Hematopoietic multipotent progenitor cell treated with erythropoietin and hydrocortisone succinate and interleukin-3 and kit ligand, for 8 days (in vitro differentiated cells): ENCODE results near the gene C17orf100.
A peak's percentile ranks its signal among the peaks of the same experiment; 100 is the strongest.

Experiments
- DNase-seq: peaks from one replicate; pipeline ENCODE4 v3.0.0-alpha.2; 2015

Gene C17orf100

DNA sequence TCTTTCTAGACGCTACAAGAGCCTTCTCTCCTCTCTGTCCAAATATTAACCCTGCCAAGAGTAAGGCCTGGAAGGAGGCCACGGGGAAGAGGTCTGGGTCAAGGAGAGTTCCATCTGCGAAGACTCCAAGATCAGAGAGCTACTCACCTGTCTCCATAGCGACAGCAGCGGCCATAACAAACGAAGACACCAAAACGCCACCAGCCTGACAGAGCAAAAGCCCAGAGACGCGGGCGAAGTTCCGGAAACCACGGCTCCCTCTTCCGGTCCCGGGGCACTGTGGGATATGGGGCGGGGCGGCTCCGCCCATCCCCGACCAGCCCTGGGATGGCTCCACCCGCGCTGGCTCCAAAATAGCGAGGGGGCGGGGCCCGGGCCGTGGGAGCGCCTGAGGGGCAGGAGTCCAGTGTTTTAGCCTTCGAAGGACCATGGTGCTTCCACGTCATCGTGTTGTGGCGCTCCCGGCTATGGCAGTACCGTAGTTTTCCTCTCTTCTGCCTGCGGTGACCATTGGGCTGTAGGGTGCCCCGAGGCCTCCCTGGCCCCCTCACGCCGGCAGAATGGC is at the start of gene C17orf100, which contains the start of gene MED31:
C17orf100 (plus strand) TSS at position 409 of the 565 bp plus-strand sequence; CDS start at position 561, 152 bp downstream.
MED31 (minus strand) TSS at position 252 of the 565 bp plus-strand sequence; CDS start at position 175, 77 bp downstream.
- peak; percentile 95 for DNase-seq

DNA sequence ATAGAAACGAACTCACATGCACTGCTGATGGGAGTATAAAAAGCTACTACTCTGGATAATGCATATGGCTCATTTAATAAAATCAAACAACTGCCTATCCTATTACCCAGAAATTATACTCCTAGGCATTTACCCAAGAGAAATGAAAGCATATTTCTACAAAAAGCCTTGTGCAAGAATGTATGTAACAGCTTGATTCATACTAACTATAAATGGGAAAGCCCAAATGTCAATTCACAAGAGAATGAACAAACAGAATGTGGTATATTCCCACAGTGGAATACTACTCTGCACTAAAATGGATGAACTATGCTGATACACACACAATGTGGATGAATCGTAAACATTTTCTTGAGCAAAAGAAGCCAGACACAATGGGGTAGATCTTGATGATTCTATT is 49.4 kb upstream of the C17orf100 start:
- DNase-seq, result no peak

DNA sequence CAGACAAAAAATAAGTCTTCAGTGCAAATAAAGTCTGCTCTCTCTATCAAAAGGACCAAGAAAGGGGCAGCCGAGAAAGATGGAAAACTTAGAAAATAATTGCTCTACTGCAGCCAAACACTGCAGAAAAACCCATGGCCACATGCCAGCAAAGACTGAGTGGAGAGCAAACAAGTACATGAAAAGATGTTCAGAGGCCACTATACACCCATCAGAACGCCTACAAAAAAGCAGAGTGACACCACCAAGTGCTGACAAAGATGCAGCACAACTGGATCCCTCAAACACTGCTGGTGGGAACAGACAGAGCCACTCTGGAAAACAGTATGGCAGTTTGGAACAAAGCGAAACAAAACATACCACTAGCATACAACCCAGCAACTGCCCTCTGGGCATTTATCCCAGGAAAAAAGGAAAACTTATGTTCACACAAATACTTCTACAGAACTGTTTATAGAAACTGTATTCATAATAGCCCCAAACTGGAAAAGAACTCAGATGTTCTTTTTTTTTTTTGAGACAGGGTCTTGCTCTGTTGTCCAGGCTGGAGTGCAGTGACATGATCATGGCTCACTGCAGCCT is 47.7 kb upstream of the C17orf100 start:
- no peak for DNase-seq

DNA sequence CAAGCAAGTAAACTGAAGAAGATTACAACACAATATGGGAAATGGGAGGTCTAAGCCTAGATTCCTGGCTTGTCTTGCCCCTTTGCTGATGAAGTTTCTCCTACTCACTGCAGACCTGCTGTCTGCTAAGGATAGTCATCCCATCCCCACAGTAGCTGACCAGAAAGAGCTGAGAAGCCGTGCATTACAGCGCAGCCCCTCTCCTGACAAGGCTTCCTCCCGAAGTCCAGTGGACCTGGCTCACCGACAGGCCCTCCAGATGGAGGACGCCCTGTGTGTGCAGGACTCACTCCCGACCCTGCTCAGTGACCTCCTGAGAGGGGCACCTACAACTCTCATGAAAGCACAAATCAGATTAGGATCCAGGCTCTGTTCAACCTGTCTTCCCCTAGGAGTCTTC is 46.4 kb upstream of the C17orf100 start:
- no peak for DNase-seq

DNA sequence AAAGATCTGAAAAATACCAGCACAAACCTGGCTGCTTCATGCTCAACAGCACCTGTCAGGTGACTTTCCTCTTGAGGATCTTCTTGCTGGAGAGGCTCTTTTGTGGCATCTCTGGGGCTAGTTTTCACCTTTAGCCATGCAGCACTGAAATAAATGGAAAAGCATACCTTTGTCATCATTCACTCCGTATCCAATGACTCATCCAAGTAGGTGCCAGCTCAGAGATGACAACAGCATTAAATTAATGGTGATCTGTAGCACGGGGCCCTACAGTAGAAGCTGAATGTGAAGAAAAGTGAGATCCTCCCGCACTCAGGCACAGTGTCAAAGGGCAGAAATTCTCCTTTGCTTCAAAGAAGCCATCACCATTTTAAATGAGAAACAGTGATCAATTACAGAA is 43.2 kb upstream of the C17orf100 start:
- no peak for DNase-seq

DNA sequence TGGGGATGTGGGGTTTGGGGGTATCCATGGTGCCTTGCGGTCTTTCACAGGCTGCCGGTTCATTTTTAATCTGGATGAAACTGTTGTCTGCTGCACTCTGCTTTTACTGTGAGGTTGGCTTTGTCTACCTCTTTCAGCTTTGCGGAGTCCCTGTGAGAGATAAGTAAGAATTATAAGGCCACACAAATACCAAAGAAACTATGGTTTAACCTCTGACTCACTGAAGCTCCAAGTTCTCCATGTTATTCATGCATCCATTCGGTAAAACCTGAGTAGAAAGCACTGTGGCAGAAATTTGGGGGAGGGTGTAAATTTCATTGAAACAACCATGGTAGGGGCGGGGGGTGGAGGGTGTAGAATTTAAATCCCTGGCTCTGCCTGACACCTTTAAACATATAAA is 41.6 kb upstream of the C17orf100 start:
- DNase-seq, result no peak

DNA sequence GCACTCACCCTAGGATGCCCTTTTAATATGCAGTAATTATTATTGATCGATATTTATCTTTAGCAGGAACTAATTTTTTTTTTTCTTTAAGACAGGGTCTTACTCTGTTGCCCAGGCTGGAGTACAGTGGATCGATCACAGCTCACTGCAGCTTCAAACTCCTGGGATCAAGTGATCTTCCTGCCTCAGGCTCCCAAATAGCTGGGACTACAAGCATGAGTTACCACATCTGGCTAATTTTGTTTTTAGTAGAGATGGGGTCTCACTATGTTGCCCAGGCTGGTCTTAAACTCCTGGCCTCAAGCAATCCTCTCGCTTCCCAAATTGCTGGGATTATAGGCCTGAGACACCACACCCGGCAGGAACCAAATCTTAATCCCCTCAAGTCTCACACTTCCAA is 40.3 kb upstream of the C17orf100 start:
- DNase-seq, result no peak

DNA sequence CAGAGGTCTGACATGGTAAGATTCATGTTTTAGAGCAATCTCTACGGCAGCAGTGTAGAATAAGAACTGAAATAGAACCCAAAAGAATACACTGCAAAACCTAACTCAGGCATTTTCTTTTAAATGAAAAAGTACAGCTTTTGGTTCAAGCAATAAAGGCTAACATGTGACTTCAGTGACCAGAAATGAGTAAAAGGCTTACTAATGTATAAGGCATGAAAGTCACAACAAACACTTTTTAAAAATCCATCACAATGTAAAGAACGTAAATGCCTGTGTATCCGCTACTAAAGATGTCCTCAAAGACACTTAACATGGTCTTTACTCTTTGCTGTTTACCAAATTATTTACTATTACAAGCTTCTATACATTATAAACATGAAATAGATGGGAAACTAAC is 27.6 kb upstream of the C17orf100 start:
- no peak for DNase-seq

DNA sequence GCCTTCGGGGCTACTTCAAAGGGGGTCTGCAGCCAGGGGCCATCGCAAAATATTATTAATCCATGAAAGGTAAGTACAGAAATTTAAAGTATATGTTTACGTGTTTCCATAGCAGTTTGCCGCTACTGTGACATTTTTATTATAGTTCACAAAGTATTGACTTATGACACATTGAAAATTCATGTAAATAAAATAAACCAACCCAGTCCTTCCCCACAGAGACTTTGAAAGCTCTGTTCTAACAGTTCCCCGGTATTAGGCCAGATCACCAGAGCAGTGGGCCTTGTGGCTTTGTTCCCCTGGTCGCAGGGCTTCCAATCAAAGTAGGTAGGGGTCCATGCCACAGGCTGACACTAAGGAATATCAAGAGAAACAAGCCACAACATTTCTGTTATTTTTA is 24.9 kb upstream of the C17orf100 start:
- DNase-seq, result no peak

DNA sequence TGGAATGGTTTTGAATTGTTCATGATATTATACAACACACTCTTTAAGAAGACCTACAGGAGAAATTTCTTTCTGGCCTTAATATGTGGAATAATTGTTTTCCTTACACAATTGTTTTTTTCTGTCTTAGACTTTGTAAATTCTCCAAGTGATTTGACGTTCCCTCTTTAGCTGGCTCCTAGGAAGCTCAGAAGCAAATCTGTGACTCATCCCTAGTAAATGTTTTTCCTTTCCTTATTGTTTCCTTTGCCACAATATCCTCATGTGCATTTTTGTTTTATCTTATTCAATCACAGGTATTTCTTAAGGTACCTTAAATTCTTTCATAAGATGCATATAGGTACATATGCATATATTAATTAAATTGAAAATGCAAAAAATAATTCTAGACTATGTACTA is 24.5 kb upstream of the C17orf100 start:
- DNase-seq, result no peak

DNA sequence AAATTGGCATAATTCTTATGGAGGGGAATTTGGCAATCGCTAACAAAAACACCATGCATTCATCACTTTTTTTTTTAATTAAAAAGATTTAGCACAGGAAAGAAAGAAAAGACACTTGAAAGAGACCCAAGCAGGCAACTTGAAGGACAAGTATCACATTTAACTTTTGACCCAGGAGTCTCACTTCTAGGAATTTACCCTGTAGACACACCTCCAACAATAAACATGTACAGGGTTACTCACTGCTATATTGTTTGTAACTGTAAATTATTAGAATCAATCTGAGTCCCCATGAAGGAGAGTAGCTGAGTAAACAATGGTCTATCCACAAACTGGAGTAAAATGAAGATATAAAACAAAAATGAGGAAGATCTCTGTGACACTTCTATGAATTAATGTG is 21.2 kb upstream of the C17orf100 start:
- DNase-seq, result no peak

DNA sequence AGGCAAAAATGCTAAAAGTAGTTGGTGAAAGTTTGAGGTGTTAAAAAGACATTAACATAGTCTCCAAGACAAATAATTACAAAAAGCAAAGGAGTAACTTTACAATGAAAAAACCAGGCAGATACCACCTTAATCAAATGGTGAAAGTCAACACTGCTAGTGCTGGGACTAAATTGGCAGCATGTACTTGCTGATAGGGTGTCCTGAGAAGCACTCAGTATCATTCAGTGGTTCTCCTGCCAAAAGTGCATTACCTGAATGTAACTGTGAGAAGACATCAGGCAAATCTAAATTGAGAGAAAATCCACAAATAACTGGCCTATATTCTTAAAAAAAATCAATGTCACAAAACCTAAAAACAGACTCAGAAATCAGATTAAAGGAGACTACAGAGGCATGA is 19.0 kb upstream of the C17orf100 start:
- DNase-seq, result no peak

DNA sequence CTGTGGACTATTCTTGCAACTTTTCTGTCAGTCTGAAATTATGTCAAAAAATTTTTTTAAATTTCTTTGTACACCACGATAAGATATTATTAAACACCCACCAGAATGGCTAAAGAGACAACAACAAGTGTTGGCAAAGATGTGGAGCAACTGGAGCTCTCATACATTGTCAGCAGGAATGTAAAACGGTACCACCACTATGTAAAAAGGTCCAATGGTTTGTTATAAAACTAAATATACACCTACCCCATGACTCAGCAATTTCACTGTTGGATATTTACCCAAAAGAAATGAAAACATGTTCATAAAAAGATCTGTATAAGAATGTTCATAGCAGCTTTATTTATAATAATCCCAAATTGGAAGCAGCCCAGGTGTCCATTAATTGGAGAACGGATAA is 18.3 kb upstream of the C17orf100 start:
- DNase-seq, result no peak

DNA sequence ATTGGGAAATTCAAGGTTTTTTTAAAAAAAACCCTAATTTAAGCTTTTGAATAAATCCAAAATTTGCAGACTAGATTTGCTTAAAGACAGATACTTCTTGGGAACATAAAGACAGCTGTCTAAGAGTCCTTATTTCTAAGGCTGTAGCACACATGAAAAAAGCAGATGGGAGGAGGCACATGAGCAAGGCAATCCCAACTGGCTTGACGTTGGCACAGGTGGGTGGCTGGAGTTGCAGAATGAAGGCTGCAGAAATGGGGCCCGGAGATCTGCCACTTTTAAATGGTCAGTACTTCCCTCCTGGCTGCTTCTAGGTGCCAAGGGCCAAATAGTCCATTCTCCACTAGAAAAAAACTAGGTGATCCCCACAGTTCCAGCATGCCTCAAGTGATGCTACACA is 15.5 kb upstream of the C17orf100 start:
- DNase-seq, result no peak

DNA sequence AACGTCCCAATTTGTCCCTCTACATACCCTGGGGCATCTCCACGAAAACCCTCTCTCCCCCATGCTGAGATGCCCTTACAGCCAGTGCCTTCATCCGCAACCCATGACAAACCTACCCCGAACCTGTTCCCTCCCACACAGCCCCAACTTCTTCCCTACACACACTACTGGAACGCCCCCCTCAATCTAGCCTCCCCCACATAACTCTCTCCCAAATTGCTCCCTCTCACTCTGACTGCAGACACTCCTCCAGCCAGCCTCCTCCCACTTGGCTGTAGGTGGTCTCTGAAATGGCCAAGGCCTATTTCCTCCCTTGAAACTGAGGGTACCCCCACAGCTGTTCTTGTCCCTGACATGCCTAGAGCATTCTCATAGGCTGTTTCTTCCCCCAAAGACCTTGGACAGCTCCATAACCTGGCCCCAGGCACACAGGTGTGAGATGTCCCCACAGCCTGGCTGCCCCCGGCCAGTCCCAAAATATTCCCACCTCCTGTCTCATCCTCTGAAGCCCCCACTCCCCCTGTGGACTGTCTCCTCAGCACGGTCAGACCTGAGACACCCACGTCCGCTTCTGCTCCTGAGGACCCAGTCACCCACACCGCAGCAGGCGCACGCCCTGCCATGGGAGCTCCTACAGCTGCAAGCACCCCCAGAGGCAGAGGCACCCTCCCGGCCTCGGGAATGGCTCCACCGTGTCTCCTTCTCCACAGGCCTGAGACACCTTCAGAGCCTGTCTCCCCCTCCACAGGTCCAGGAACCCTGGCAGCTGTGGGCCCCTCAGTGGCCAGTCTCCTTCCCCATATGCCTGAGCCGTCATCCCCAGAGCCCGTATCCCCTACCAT is 14.7 kb upstream of the C17orf100 start:
- DNase-seq, result no peak

DNA sequence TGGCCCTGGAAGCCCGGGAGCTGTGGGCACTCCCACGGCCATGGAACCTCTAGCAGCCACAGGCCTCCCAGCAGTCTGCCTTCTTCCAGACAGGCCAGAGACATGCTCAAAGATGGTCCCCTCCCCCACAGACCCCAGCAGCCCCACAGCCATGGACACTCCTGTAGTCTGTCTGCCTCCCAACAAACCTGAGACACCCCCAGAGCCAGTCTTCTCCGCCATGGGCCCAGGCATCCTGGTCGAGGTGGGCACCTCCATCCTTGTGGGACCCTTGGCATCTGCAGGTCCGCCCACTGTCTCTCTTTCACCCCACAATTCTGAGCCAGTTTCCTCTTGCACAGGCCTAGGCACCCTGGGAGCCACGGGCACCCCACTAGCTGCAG is 14.1 kb upstream of the C17orf100 start:
- DNase-seq, result no peak

DNA sequence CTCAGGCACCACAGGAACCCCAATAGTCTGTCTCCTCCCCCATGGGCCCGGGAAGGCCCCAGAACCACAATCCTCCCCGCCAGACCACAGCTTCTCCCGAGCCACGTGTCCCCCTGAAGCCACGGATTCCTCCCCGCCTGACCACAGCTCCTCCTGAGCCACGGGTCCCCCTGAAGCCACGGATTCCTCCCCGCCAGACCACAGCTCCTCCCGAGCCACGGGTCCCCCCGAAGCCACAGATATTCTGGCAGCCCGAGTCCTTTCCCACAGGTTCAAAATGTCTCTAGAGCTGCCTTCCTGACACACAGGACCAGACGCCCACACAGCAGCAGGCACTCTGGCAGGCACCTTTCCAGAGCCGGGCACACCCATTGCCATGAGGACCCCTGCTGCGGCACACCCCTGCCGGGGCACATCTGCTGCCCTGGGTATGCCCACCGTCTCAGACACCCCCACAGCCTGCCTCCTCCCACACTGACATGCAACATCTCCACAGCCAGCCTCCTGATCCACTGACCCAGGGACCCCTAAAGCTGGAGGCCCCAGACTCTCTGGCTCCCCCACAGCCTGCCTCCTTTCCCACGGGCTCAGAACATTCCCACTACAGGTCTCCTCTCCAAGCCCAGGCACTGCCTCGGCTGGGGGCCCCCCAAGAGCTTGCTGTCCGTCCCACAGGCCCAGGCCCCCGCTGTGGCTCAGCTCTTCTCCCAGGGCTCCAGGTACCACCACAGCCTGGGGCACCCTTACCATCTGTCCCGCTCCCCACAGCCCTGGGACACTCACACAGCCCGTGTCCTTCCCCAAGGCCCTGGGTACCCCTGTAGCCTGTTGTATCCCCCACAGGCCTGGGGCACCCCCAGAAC is 13.3 kb upstream of the C17orf100 start:
- DNase-seq, result peak; percentile 54

DNA sequence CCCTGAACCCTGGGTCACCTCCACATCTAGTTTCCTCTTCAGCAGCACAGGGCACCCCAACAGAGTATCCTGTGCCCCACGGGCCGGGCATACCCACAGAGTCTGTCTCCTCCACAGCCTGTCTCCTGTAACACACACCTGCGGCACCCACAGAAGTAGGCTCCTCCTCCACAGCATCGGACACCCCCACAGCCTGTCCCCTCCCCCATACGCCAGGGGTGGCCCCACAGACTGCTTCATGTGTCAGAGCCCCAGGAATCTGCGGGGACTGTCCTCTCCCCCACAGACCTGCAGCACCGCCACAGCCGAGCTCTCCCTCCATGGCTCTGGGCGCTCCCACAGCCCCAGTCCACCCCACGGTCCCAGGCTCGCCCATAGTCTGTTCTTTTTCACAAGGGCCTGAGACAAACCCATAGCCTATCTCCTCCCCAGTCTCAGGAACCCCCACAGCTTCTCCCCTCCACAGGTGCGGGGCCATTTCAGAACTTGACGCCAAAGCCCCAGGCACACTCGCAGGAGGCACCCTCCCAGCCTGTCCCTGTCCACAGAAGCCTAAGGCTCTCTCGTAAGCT is 12.5 kb upstream of the C17orf100 start:
- DNase-seq, result no peak

DNA sequence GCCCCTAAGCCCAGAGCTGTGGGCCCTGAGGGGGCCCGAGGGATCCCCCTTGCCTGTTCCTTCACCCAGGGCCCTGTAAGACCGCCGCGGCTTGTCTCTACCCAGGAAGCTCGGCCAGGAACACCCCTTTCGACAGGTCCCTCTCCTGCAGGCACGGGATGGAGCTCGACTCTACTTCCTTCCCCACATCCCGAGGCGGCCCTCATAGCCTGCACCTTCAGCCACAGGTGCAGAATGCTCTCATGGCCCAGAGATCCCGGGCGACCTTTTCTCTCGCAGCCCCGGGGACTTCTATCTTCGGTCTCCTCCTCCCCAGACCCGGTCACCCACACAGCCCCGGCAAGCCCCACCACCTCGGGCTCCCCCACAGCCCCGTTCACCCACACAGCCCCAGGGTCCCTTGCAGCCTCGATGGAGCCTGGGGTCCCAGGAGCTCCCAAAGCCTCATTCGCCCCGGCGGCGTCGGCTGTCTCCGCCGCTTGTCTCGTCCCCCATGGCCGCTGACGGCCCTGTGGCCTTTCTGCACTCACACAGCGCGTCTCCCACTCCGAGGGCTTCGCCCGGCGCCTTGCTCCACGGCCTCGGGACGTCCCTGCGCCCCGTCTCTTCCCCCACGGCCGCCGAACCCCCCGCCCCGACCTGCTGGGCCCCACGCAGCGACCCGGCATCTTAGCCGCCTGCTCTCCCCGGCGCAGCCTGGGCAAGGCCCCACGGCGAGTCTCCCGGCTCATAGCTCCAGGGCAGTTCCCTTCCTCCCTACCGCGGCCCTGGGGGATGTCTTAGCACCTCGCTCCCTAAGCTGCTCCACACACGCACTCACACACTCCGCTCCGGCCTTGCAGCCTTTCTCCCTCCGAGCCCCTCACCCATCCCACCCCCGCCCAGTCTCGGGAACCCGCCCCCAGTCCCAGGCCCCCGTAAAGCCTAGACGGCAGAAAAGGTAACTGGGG is 11.7 kb upstream of the C17orf100 start:
- peak; percentile 32 for DNase-seq

DNA sequence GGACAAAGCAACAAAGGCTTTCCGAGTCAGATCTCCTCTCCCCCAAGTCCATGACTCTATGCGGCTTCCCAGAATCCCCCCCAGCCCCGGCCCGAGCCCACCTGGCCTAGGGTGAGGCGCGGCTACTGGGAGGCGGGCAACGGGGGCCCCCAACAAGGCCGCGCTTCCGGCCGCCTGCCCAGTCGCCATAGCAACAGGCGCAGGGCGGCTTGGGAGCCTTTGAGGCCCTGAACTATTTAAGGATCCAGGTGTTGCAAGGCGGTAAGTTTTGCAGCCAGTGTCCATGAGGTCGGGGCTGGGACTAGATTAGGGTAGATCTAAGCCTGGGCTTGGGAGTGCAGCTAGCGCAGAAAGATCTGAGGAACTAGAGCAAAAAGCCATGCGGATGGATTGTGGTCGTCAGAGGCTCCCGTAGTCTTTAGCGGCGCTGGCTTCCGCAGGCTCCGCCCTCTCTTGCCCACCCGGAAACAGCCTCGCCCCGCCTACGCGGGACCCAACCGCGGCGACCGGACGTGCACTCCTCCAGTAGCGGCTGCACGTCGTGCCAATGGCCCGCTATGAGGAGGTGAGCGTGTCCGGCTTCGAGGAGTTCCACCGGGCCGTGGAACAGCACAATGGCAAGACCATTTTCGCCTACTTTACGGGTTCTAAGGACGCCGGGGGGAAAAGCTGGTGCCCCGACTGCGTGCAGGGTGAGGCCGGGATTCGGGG is 10.9 kb upstream of the C17orf100 start, which contains the start of the genes KIAA0753 and TXNDC17:
KIAA0753 (minus strand) TSS at position 176 of the 711 bp plus-strand sequence. CDS start 5,608 bp downstream, outside the sequence.
TXNDC17 (plus strand) TSS at position 525 of the 711 bp plus-strand sequence; CDS start at position 548, 23 bp downstream.
- DNase-seq, result peak; percentile 89
